Measurements from ENCODE around the gene NECTIN1. TPM values are rescaled to one million over a fixed set of nuclear protein-coding genes. Genes with fewer than 3 reads are reported as not detected.

Gene NECTIN1
- 45.3 to 46.8 TPM (median 45.5 TPM) in 3 replicates for total RNA-seq

- Mint-ChIP-seq H3K4me1 (peaks cover 26% of the 10 kb centered on the region), H3K36me3 (no peaks in the 10 kb centered on the region), H3K27me3 (ENCODE audit: low read depth) (peaks cover 7% of the 10 kb centered on the region), H3K27ac (peak within 1 kb of the TSS; percentile 90), H3K9me3 (no peaks in the 10 kb centered on the region), H3K4me3 (peak within 1 kb of the TSS; percentile 93)
- peak; percentile 97 for TF ChIP-seq CTCF (IDR thresholded peaks at IDR 0.05; ENCODE audit: unreplicated experiment)
- DNase-seq (ENCODE audit: low spot score in 2 of 2, unreplicated experiment in 2 of 2), result peak; percentile 87 to 96
These were observed at the start of gene NECTIN1 for GRCh38 chr11:119728651-119729580. Gene NECTIN1 (minus strand): TSS chr11:119729200. CDS start chr11:119728553, 647 bp downstream.

GRCh38 chr11:119778391-119779194 lies 49.6 kb upstream of the NECTIN1 start:
- peaks cover 21% of the 10 kb centered on the region for H3K4me1 Mint-ChIP-seq
- H3K36me3 Mint-ChIP-seq, result no peaks in the 10 kb centered on the region
- no peak for DNase-seq (ENCODE audit: low spot score in 2 of 2, unreplicated experiment in 2 of 2)
- no peaks in the 10 kb centered on the region for H3K9me3 Mint-ChIP-seq
- H3K27me3 Mint-ChIP-seq (ENCODE audit: low read depth), result peaks cover 23% of the 10 kb centered on the region
- TF ChIP-seq CTCF (IDR thresholded peaks at IDR 0.05; ENCODE audit: unreplicated experiment), result no peak
- no peak overlapping the region for H3K4me3 Mint-ChIP-seq
- H3K27ac Mint-ChIP-seq, result no peak overlapping the region

GRCh38 chr11:119777940-119778339 lies 48.9 kb upstream of the NECTIN1 start:
- peaks cover 21% of the 10 kb centered on the region for H3K4me1 Mint-ChIP-seq
- H3K27me3 Mint-ChIP-seq (ENCODE audit: low read depth), result peaks cover 23% of the 10 kb centered on the region
- no peaks in the 10 kb centered on the region for H3K36me3 Mint-ChIP-seq
- no peaks in the 10 kb centered on the region for H3K9me3 Mint-ChIP-seq
- H3K27ac Mint-ChIP-seq, result no peak overlapping the region
- H3K4me3 Mint-ChIP-seq, result no peak overlapping the region
- no peak for TF ChIP-seq CTCF (IDR thresholded peaks at IDR 0.05; ENCODE audit: unreplicated experiment)
- DNase-seq (ENCODE audit: low spot score in 2 of 2, unreplicated experiment in 2 of 2), result no peak

GRCh38 chr11:119776651-119777050 lies 47.7 kb upstream of the NECTIN1 start:
- Mint-ChIP-seq H3K36me3 (no peaks in the 10 kb centered on the region), H3K4me3 (no peak overlapping the region), H3K9me3 (no peaks in the 10 kb centered on the region), H3K27ac (no peak overlapping the region), H3K4me1 (peaks cover 10% of the 10 kb centered on the region), H3K27me3 (ENCODE audit: low read depth) (peaks cover 26% of the 10 kb centered on the region)
- TF ChIP-seq CTCF (IDR thresholded peaks at IDR 0.05; ENCODE audit: unreplicated experiment), result no peak
- DNase-seq (ENCODE audit: low spot score in 2 of 2, unreplicated experiment in 2 of 2), result no peak

GRCh38 chr11:119776031-119776636 lies 47.1 kb upstream of the NECTIN1 start:
- Mint-ChIP-seq H3K27me3 (ENCODE audit: low read depth) (peaks cover 29% of the 10 kb centered on the region), H3K4me1 (peaks cover 10% of the 10 kb centered on the region), H3K9me3 (no peaks in the 10 kb centered on the region), H3K36me3 (no peaks in the 10 kb centered on the region), H3K4me3 (no peak overlapping the region), H3K27ac (no peak overlapping the region)
- DNase-seq (ENCODE audit: low spot score in 2 of 2, unreplicated experiment in 2 of 2), result no peak
- no peak for TF ChIP-seq CTCF (IDR thresholded peaks at IDR 0.05; ENCODE audit: unreplicated experiment)
